Measurements from ENCODE around the gene FBXO47. TPM values are rescaled to one million over a fixed set of nuclear protein-coding genes. Genes with fewer than 3 reads are reported as not detected.

The FBXO47 gene
- total and polyA plus RNA-seq, 4 donors, result not detected

- no peak overlapping the region for H3K9ac ChIP-seq (ENCODE audit: insufficient read depth in 1 of 2, low read length in 2 of 2)
- DNase-seq (no peak), ATAC-seq (ENCODE audit: insufficient read depth, low FRiP score) (no peak)
- H3K4me1 ChIP-seq (ENCODE audit: control insufficient read depth in 5 of 5, insufficient read depth in 5 of 5, low read length in 5 of 5), result peaks cover 0 to 40% (median 5%) of the 10 kb centered on the region in 5 donors
- peaks cover 0 to 30% (median 20%) of the 10 kb centered on the region in 4 donors for H3K36me3 ChIP-seq (ENCODE audit: control insufficient read depth in 4 of 4, insufficient read depth in 4 of 4, low read length in 4 of 4)
- no peaks in the 10 kb centered on the region for H3K27me3 ChIP-seq (ENCODE audit: control insufficient read depth in 3 of 3, insufficient read depth in 3 of 3, low read length in 2 of 3)
- peak overlapping the region in 1 of 2 donors; percentile 50 for H3K27ac ChIP-seq (ENCODE audit: low read depth in 1 of 2, low read length in 1 of 2)
- WGBS, 2 donors, result 67 to 79% methylated on average over 15 of the region's 15 CpGs
- no peaks in the 10 kb centered on the region for H3K9me3 ChIP-seq (ENCODE audit: control insufficient read depth in 4 of 4, insufficient read depth in 3 of 4, low read length in 3 of 4)
- no peak for TF ChIP-seq CTCF (IDR thresholded peaks at IDR 0.05; ENCODE audit: control extremely low read depth, extremely low read depth)
- H3K4me3 ChIP-seq, result no peak overlapping the region
Measured at GRCh38 chr17:38907930-38908675, 59.1 kb downstream of the FBXO47 start.

- H3K27ac ChIP-seq (ENCODE audit: low read depth in 1 of 2, low read length in 1 of 2), result peak overlapping the region in 1 of 2 donors; percentile 73
- 61 to 65% methylated on average over 7 of the region's 7 CpGs for WGBS, 2 donors
- peaks cover 0 to 31% (median 0%) of the 10 kb centered on the region in 5 donors for H3K4me1 ChIP-seq (ENCODE audit: control insufficient read depth in 5 of 5, insufficient read depth in 5 of 5, low read length in 5 of 5)
- no peaks in the 10 kb centered on the region for H3K9me3 ChIP-seq (ENCODE audit: control insufficient read depth in 4 of 4, insufficient read depth in 3 of 4, low read length in 3 of 4)
- H3K27me3 ChIP-seq (ENCODE audit: control insufficient read depth in 3 of 3, insufficient read depth in 3 of 3, low read length in 2 of 3), result no peaks in the 10 kb centered on the region
- peaks cover 0 to 30% (median 23%) of the 10 kb centered on the region in 4 donors for H3K36me3 ChIP-seq (ENCODE audit: control insufficient read depth in 4 of 4, insufficient read depth in 4 of 4, low read length in 4 of 4)
- no peak overlapping the region for H3K4me3 ChIP-seq
- ATAC-seq (ENCODE audit: insufficient read depth, low FRiP score), result no peak
- no peak for TF ChIP-seq CTCF (IDR thresholded peaks at IDR 0.05; ENCODE audit: control extremely low read depth, extremely low read depth)
- no peak overlapping the region for H3K9ac ChIP-seq (ENCODE audit: insufficient read depth in 1 of 2, low read length in 2 of 2)
- no peak for DNase-seq
Measured at GRCh38 chr17:38906460-38907228, 60.6 kb downstream of the FBXO47 start.

- 92 to 95% methylated on average over 10 of the region's 10 CpGs for WGBS, 2 donors
- no peak for TF ChIP-seq CTCF (IDR thresholded peaks at IDR 0.05; ENCODE audit: control extremely low read depth, extremely low read depth)
- no peak overlapping the region for H3K4me3 ChIP-seq
- ATAC-seq (ENCODE audit: insufficient read depth, low FRiP score) (no peak), DNase-seq (no peak)
- H3K9ac ChIP-seq (ENCODE audit: insufficient read depth in 1 of 2, low read length in 2 of 2), result no peak overlapping the region
- H3K27ac ChIP-seq (ENCODE audit: low read depth in 1 of 2, low read length in 1 of 2), result no peak overlapping the region
- H3K9me3 ChIP-seq (ENCODE audit: control insufficient read depth in 4 of 4, insufficient read depth in 3 of 4, low read length in 3 of 4), result no peaks in the 10 kb centered on the region
- H3K27me3 ChIP-seq (ENCODE audit: control insufficient read depth in 3 of 3, insufficient read depth in 3 of 3, low read length in 2 of 3), result no peaks in the 10 kb centered on the region
- H3K4me1 ChIP-seq (ENCODE audit: control insufficient read depth in 5 of 5, insufficient read depth in 5 of 5, low read length in 5 of 5), result peaks cover 0 to 33% (median 5%) of the 10 kb centered on the region in 5 donors
- H3K36me3 ChIP-seq (ENCODE audit: control insufficient read depth in 4 of 4, insufficient read depth in 4 of 4, low read length in 4 of 4), result peaks cover 0 to 30% (median 18%) of the 10 kb centered on the region in 4 donors
Measured at GRCh38 chr17:38905375-38905774, 61.8 kb downstream of the FBXO47 start.
